H1 (cell line): Measurements from ENCODE around the gene ELOVL5. TPM values are rescaled to one million over a fixed set of nuclear protein-coding genes. Genes with fewer than 3 reads are reported as not detected.

Experiments used
- CTCF ChIA-PET: fragments of 300-600 bp; sonication (Branson Sonifier 250); formaldehyde crosslinking; loops from one replicate; lab custom pipeline; 2021; ENCODE audit not compliant: partially characterized antibody; lab: Charles Lee
- POLR2A ChIA-PET: fragments of 300-600 bp; sonication (Branson Sonifier 250); formaldehyde crosslinking; loops from one replicate; lab custom pipeline; 2021; ENCODE audit warnings: inconsistent platforms; ENCODE audit not compliant: partially characterized antibody; lab: Charles Lee
- DNase-seq, 2 experiments: peaks; one replicate each; pipeline versions ENCODE4 v3.0.0 to v3.0.0-alpha.2; 2010 to 2022; ENCODE audit warnings: low spot score in 2 of 2, low read depth in 1 of 2, mixed read lengths in 1 of 2
- FAIRE-seq: peaks from 2 replicates; lab custom pipeline; 2011; peaks lifted over from hg19 to GRCh38; lab: Jason Lieb, UNC
- H2AFZ ChIP-seq: 2 replicates; pipeline ENCODE4 v1.8.1; 2012; ENCODE audit warnings: low read length, inconsistent platforms
- H2AK5ac ChIP-seq: 2 replicates; pipeline ENCODE4 v1.6.1; 2013; ENCODE audit warnings: low read depth, low read length
- H2BK120ac ChIP-seq: replicated peaks from 2 replicates; pipeline ENCODE3; 2013; ENCODE audit warnings: low read depth, low read length, inconsistent platforms
- H2BK12ac ChIP-seq: 2 replicates; pipeline ENCODE4 v1.6.1; 2013; ENCODE audit warnings: low read depth, low read length
- H2BK15ac ChIP-seq: 2 replicates; pipeline ENCODE4 v1.6.1; 2013; ENCODE audit warnings: low read length
- H2BK20ac ChIP-seq: 2 replicates; pipeline ENCODE4 v1.6.1; 2013; ENCODE audit warnings: low read length
- H2BK5ac ChIP-seq: 2 replicates; pipeline ENCODE4 v1.6.1; 2013; ENCODE audit warnings: low read depth, low read length
- H3K14ac ChIP-seq: 2 replicates; pipeline ENCODE4 v1.6.1; 2013; ENCODE audit warnings: inconsistent platforms; ENCODE audit not compliant: insufficient read length
- H3K18ac ChIP-seq: 2 replicates; pipeline ENCODE4 v1.6.1; 2013; ENCODE audit warnings: low read length; ENCODE audit errors: extremely low read depth
- H3K23ac ChIP-seq: 2 replicates; pipeline ENCODE4 v1.6.1; 2013; ENCODE audit warnings: inconsistent platforms; ENCODE audit not compliant: insufficient read length
- H3K23me2 ChIP-seq: 2 replicates; pipeline ENCODE4 v1.6.1; 2013; ENCODE audit warnings: low read depth, low read length
- H3K27ac ChIP-seq: 2 replicates; pipeline ENCODE4 v1.6.1; 2011; ENCODE audit warnings: low read depth, low read length, inconsistent platforms
- H3K27me3 ChIP-seq, 4 experiments: replicated peaks in 1 of 4; 1 replicate in 1 of 4; 2 replicates in 3 of 4; pipeline versions ENCODE4 v1.6.1 to v1.8.1; 2011 to 2013; ENCODE audit warnings: low read length in 3 of 4, mild to moderate bottlenecking in 3 of 4, inconsistent platforms in 2 of 4, mixed read lengths in 2 of 4, moderate library complexity in 1 of 4; ENCODE audit not compliant: control insufficient read depth in 3 of 4, insufficient read depth in 3 of 4; ENCODE audit errors: extremely low read depth in 1 of 4
- H3K36me3 ChIP-seq, 4 experiments: 2 replicates each; pipeline versions ENCODE4 v1.6.1 to v1.8.1; 2011 to 2013; ENCODE audit warnings: mild to moderate bottlenecking in 4 of 4, low read length in 3 of 4, moderate library complexity in 2 of 4, control low read depth in 1 of 4, inconsistent platforms in 1 of 4; ENCODE audit not compliant: insufficient read depth in 4 of 4, control insufficient read depth in 2 of 4
- H3K4ac ChIP-seq: replicated peaks from 2 replicates; pipeline ENCODE3; 2013; ENCODE audit warnings: low read length, low read depth, mixed read lengths, inconsistent platforms; ENCODE audit not compliant: insufficient read length
- H3K4me1 ChIP-seq, 4 experiments: replicated peaks in 1 of 4; 1 replicate in 1 of 4; 2 replicates in 3 of 4; pipeline versions ENCODE4 v1.6.1 to v1.8.1; 2011 to 2013; ENCODE audit warnings: low read length in 3 of 4, inconsistent platforms in 2 of 4, mixed read lengths in 1 of 4; ENCODE audit not compliant: insufficient read depth in 4 of 4, control insufficient read depth in 3 of 4
- H3K4me2 ChIP-seq, 2 experiments: 2 replicates each; pipeline versions ENCODE4 v1.6.1 to v1.8.1; 2011 to 2013; ENCODE audit warnings: low read depth in 2 of 2, low read length in 2 of 2, control low read depth in 1 of 2, inconsistent platforms in 1 of 2, mild to moderate bottlenecking in 1 of 2; ENCODE audit not compliant: insufficient read depth in 1 of 2
- H3K4me3 ChIP-seq, 4 experiments: fragments of 200-600, 300-600 bp in 1 of 4; sonication (generic), shearing (Covaris generic), sonication (Bioruptor Twin) in 1 of 4; 2 replicates each; pipeline versions ENCODE4 v1.5.1 to v1.8.1; 2011 to 2016; ENCODE audit warnings: low read length in 4 of 4, low read depth in 3 of 4, control low read depth in 2 of 4, inconsistent platforms in 2 of 4, mild to moderate bottlenecking in 2 of 4, mixed read lengths in 1 of 4, moderate library complexity in 1 of 4; ENCODE audit not compliant: insufficient read depth in 2 of 4; ENCODE audit errors: extremely low read depth in 1 of 4
- H3K56ac ChIP-seq: replicated peaks from 2 replicates; pipeline ENCODE3; 2013; ENCODE audit warnings: low read depth, mild to moderate bottlenecking, mixed read lengths, low read length, inconsistent platforms; ENCODE audit not compliant: insufficient read length
- H3K79me1 ChIP-seq: 2 replicates; pipeline ENCODE4 v1.6.1; 2013; ENCODE audit warnings: low read depth, low read length, control low read depth
- H3K79me2 ChIP-seq, 2 experiments: 2 replicates each; pipeline versions ENCODE4 v1.6.1 to v1.8.1; 2012 to 2013; ENCODE audit warnings: low read length in 2 of 2, mild to moderate bottlenecking in 2 of 2, inconsistent platforms in 1 of 2; ENCODE audit not compliant: insufficient read depth in 2 of 2, control insufficient read depth in 1 of 2
- H3K9ac ChIP-seq, 4 experiments: replicated peaks in 1 of 4; 1 replicate in 1 of 4; 2 replicates in 3 of 4; pipeline versions ENCODE4 v1.6.1 to v1.8.1; 2011 to 2013; ENCODE audit warnings: low read depth in 3 of 4, low read length in 3 of 4, control low read depth in 2 of 4, mild to moderate bottlenecking in 2 of 4, moderate library complexity in 2 of 4, inconsistent platforms in 1 of 4; ENCODE audit errors: extremely low read depth in 1 of 4
- H3K9me3 ChIP-seq, 2 experiments: 2 replicates each; pipeline versions ENCODE4 v1.6.1 to v1.8.1; 2012 to 2013; ENCODE audit warnings: mild to moderate bottlenecking in 2 of 2, moderate library complexity in 2 of 2, control low read depth in 1 of 2, inconsistent platforms in 1 of 2, low read depth in 1 of 2, low read length in 1 of 2, mixed read lengths in 1 of 2; ENCODE audit not compliant: insufficient read depth in 2 of 2
- H4K20me1 ChIP-seq, 2 experiments: replicated peaks in 1 of 2; 2 replicates each; pipeline versions ENCODE3 to v1.8.1; 2011 to 2013; ENCODE audit warnings: inconsistent platforms in 2 of 2, low read length in 2 of 2, mild to moderate bottlenecking in 1 of 2; ENCODE audit not compliant: insufficient read depth in 2 of 2, control insufficient read depth in 1 of 2
- H4K5ac ChIP-seq: 2 replicates; pipeline ENCODE4 v1.6.1; 2013; ENCODE audit warnings: low read length, low read depth, mixed read lengths, inconsistent platforms; ENCODE audit not compliant: insufficient read length
- H4K8ac ChIP-seq: 2 replicates; pipeline ENCODE4 v1.8.0; 2013; ENCODE audit warnings: mild to moderate bottlenecking, moderate library complexity, low read length, inconsistent platforms; ENCODE audit not compliant: insufficient read depth; ENCODE audit errors: extremely low read depth
- H4K91ac ChIP-seq: replicated peaks from 2 replicates; pipeline ENCODE3; 2013; ENCODE audit warnings: low read length, mixed read lengths, inconsistent platforms; ENCODE audit not compliant: insufficient read length
- ASH2L ChIP-seq: fragments of 200-600, 300-600 bp; sonication (generic); IDR thresholded peaks from one replicate; pipeline ENCODE4 v1.7.1; 2017; ENCODE audit warnings: low read length
- ATF2 ChIP-seq: IDR thresholded peaks from 2 replicates; pipeline ENCODE4 v1.6.1; 2012; ENCODE audit warnings: low read length, inconsistent platforms
- CBX5 ChIP-seq: fragments of 300-800, 300-1000 bp; sonication (generic); IDR thresholded peaks from 2 replicates; pipeline ENCODE4 v1.7.1; 2016; ENCODE audit warnings: antibody characterized with exemption, low read length, low read depth
- CEBPB ChIP-seq: IDR thresholded peaks from 2 replicates; pipeline ENCODE4 v1.6.1; 2012; ENCODE audit warnings: low read depth, low read length
- CREB1 ChIP-seq: IDR thresholded peaks from 2 replicates; pipeline ENCODE4 v1.6.1; 2012; ENCODE audit warnings: inconsistent platforms
- HDAC6 ChIP-seq: IDR thresholded peaks from one replicate; pipeline ENCODE4 v1.7.1; 2012; ENCODE audit warnings: low read depth, mild to moderate bottlenecking, inconsistent platforms, low read length, moderate library complexity
- MAFK ChIP-seq: IDR thresholded peaks from 2 replicates; pipeline ENCODE4 v1.6.1; 2012; ENCODE audit warnings: low read depth, mild to moderate bottlenecking, improper control_type of control experiment, low read length
- NRF1 ChIP-seq: IDR thresholded peaks from 2 replicates; pipeline ENCODE4 v1.6.1; 2011; ENCODE audit warnings: mild to moderate bottlenecking, low read depth, low read length, improper control_type of control experiment
- RAD21 ChIP-seq, 2 experiments: IDR thresholded peaks in 1 of 2; conservative IDR thresholded peaks in 1 of 2; 2 replicates each; pipeline ENCODE4 v1.6.1; 2011; ENCODE audit warnings: low read depth in 2 of 2, low read length in 2 of 2, improper control_type of control experiment in 1 of 2, inconsistent platforms in 1 of 2, mild to moderate bottlenecking in 1 of 2, moderate library complexity in 1 of 2
- RBBP5 ChIP-seq: IDR thresholded peaks from 2 replicates; pipeline ENCODE4 v1.7.1; 2012; ENCODE audit warnings: low read depth, mild to moderate bottlenecking, inconsistent platforms, low read length, moderate library complexity, borderline replicate concordance
- RFX5 ChIP-seq: IDR thresholded peaks from 2 replicates; pipeline ENCODE4 v1.6.1; 2011; ENCODE audit warnings: low read depth, low read length, improper control_type of control experiment, borderline replicate concordance
- SP4 ChIP-seq: IDR thresholded peaks from 2 replicates; pipeline ENCODE4 v1.6.1; 2012; ENCODE audit warnings: low read length, inconsistent platforms
- SUZ12 ChIP-seq: fragments of 200-600 bp; sonication (generic); IDR thresholded peaks from 2 replicates; pipeline ENCODE4 v1.6.1; 2012; ENCODE audit warnings: mild to moderate bottlenecking, inconsistent platforms, low read length, moderate library complexity, mixed read lengths
- WGBS, 2 experiments: shearing (Covaris generic) in 1 of 2; methylation state at CpG; one replicate each; pipeline versions ENCODE4 v1.1.6 to v1.1.7; 2013 to 2015; ENCODE audit warnings: low lambda C conversion rate in 2 of 2, mixed read lengths in 2 of 2, inconsistent platforms in 1 of 2, low coverage in 1 of 2, missing lambda C conversion rate in 1 of 2; ENCODE audit not compliant: insufficient replicate concordance in 2 of 2, insufficient coverage in 1 of 2, insufficient read length in 1 of 2; ENCODE audit errors: extremely low coverage in 1 of 2, missing lambda C conversion rate in 1 of 2; 5-methylcytosine and 5-hydroxymethylcytosine counted together
- polyA plus RNA-seq, 7 experiments: library from polyadenylated mRNA; depleted of rRNA in 3 of 7; stranded (reverse) in 5 of 7; unstranded in 2 of 7; fragments of >200 nt in 5 of 7; fragments of 200-250 nt in 2 of 7; gene quantifications; 1 replicate in 5 of 7; 2 replicates in 1 of 7; 4 replicates in 1 of 7; pipeline versions ENCODE4 v1.2.1 to v1.2.3, GENCODE V29; 2011 to 2013; ENCODE audit warnings: missing spikeins in 2 of 7, mixed read lengths in 2 of 7
- total RNA-seq: library from RNA; stranded (reverse); fragmentation: NEBNext Ultra II Directional; extraction: Animal tissue kit (Norgen Biotek cat#: 25700); gene quantifications from 2 replicates; pipeline ENCODE4 v1.2.1, GENCODE V29; 2021

Gene ELOVL5
- total and polyA plus RNA-seq, 2 of the 8 experiments (the other 6 are each of a cell fraction or from before 2014, with no cell fraction given), result 113 to 156 TPM

GRCh38 chr6:53318429-53318828, 30.3 kb downstream of the ELOVL5 start:
- Histone ChIP-seq H3K9me3 (no peaks in the 10 kb centered on the region), H2BK120ac (no peak overlapping the region), H3K4me1 (peaks cover 0 to 3% (median 1%) of the 10 kb centered on the region in 4 experiments; a peak in 1 of 7 replicates), H4K91ac (no peak overlapping the region), H3K27me3 (no peaks in the 10 kb centered on the region), H2AFZ (no peak overlapping the region), H3K79me1 (peaks cover 5% of the 10 kb centered on the region; the same call in 1 of the 2 replicates), H4K8ac (no peak overlapping the region), H2AK5ac (no peak overlapping the region), H3K4ac (no peak overlapping the region), H2BK20ac (no peak overlapping the region), H3K9ac (no peak overlapping the region), H4K20me1 (peaks cover 11 to 21% of the 10 kb centered on the region in 2 experiments), H2BK5ac (no peak overlapping the region), H3K23ac (no peak overlapping the region), H2BK15ac (no peak overlapping the region), H4K5ac (no peak overlapping the region), H3K36me3 (no peaks in the 10 kb centered on the region; a peak in 1 of 8 replicates), H3K4me2 (no peak overlapping the region), H3K18ac (no peak overlapping the region), H3K23me2 (no peaks in the 10 kb centered on the region), H3K27ac (no peak overlapping the region), H3K4me3 (no peak overlapping the region), H2BK12ac (no peak overlapping the region), H3K14ac (no peak overlapping the region), H3K79me2 (peaks cover 11 to 91% of the 10 kb centered on the region in 2 experiments; a peak in 3 of 4 replicates), H3K56ac (no peak overlapping the region)
- ChIA-PET CTCF (interaction anchor here (0.8 to 1.7 kb wide), 6 partner anchors 12 to 175 kb away, joined by 3 to 5 read pairs (median 3); no protein-coding TSS in a partner anchor), POLR2A (no interaction called here)
- no peak for FAIRE-seq
- 98% methylated on average over 5 of the region's 5 CpGs; no CpG with 5 or more reads in 1 of the 2 experiments for WGBS, 2 experiments
- DNase-seq, result no peak
- no peak for TF ChIP-seq CEBPB
- no peak for TF ChIP-seq SUZ12
- no peak for TF ChIP-seq RFX5
- TF ChIP-seq ATF2, result no peak
- no peak for TF ChIP-seq RBBP5
- TF ChIP-seq MAFK, result no peak
- no peak for TF ChIP-seq CBX5
- TF ChIP-seq SP4, result no peak
- TF ChIP-seq CREB1, result no peak
- no peak for TF ChIP-seq HDAC6
- no peak for TF ChIP-seq ASH2L
- no peak for TF ChIP-seq RAD21 (IDR thresholded peaks at IDR 0.05 in 1 of 2, conservative IDR thresholded peaks at IDR 0.05 in 1 of 2; ENCODE audit: low read depth in 2 of 2, low read length in 2 of 2)
- TF ChIP-seq NRF1, result no peak
